GM23248 (cell line): ENCODE data around the gene ARHGAP4. TPM values are rescaled to one million over a fixed set of nuclear protein-coding genes. Genes with fewer than 3 reads are reported as not detected.

Experiments
- DNase-seq: peaks from one replicate; pipeline ENCODE4 v3.0.0-alpha.2; 2015
- H2AFZ ChIP-seq: fragments of 200-600 bp; sonication (generic); 2 replicates; pipeline ENCODE4 v1.6.1; 2016; ENCODE audit warnings: antibody characterized with exemption
- H3F3A ChIP-seq: fragments of 200-600 bp; sonication (generic); 2 replicates; pipeline ENCODE4 v1.6.1; 2016; ENCODE audit warnings: mild to moderate bottlenecking, antibody characterized with exemption, mixed run types; ENCODE audit not compliant: insufficient read depth
- H3K27ac ChIP-seq: fragments of 200-600 bp; sonication (generic); 2 replicates; pipeline ENCODE4 v1.5.1; 2016; ENCODE audit warnings: mild to moderate bottlenecking
- H3K27me3 ChIP-seq: fragments of 200-600 bp; sonication (generic); replicated peaks from 2 replicates; pipeline ENCODE4 v1.6.1; 2016; ENCODE audit warnings: mild to moderate bottlenecking; ENCODE audit not compliant: insufficient read depth
- H3K36me3 ChIP-seq: fragments of 200-600 bp; sonication (generic); 2 replicates; pipeline ENCODE4 v1.6.1; 2016; ENCODE audit warnings: low read depth, mild to moderate bottlenecking
- H3K4me1 ChIP-seq: fragments of 200-600 bp; sonication (generic); 2 replicates; pipeline ENCODE4 v1.6.1; 2016; ENCODE audit warnings: mild to moderate bottlenecking; ENCODE audit not compliant: insufficient read depth
- H3K4me2 ChIP-seq: fragments of 200-600 bp; sonication (generic); one replicate; pipeline ENCODE4 v1.6.1; 2016; ENCODE audit warnings: mild to moderate bottlenecking; ENCODE audit not compliant: unreplicated experiment
- H3K4me3 ChIP-seq: fragments of 200-600 bp; sonication (generic); 2 replicates; pipeline ENCODE4 v1.5.1; 2016; ENCODE audit warnings: mild to moderate bottlenecking
- H3K79me2 ChIP-seq: fragments of 200-600 bp; sonication (generic); 2 replicates; pipeline ENCODE4 v1.6.1; 2016; ENCODE audit warnings: mild to moderate bottlenecking; ENCODE audit not compliant: insufficient read depth
- H3K9ac ChIP-seq: fragments of 200-600 bp; sonication (generic); 2 replicates; pipeline ENCODE4 v1.6.1; 2016; ENCODE audit warnings: mild to moderate bottlenecking
- H3K9me2 ChIP-seq: fragments of 200-600 bp; sonication (generic); 2 replicates; pipeline ENCODE4 v1.6.1; 2016; ENCODE audit warnings: mixed run types, mild to moderate bottlenecking, moderate library complexity; ENCODE audit not compliant: insufficient read depth
- H3K9me3 ChIP-seq: fragments of 200-600 bp; sonication (generic); one replicate; pipeline ENCODE4 v1.6.1; 2017; ENCODE audit warnings: low read depth
- H4K20me1 ChIP-seq: fragments of 200-600 bp; sonication (generic); 2 replicates; pipeline ENCODE4 v1.6.0; 2016; ENCODE audit not compliant: insufficient read depth
- EZH2 ChIP-seq: fragments of 200-600 bp; sonication (generic); IDR thresholded peaks from 2 replicates; pipeline ENCODE4 v1.6.1; 2018; ENCODE audit warnings: antibody characterized with exemption, mild to moderate bottlenecking; ENCODE audit not compliant: insufficient read depth, poor library complexity, severe bottlenecking
- EZH2phosphoT487 ChIP-seq: fragments of 200-600 bp; sonication (generic); IDR thresholded peaks from 2 replicates; pipeline ENCODE4 v1.6.1; 2018; ENCODE audit warnings: antibody characterized with exemption, moderate library complexity, mild to moderate bottlenecking, low read depth; ENCODE audit not compliant: insufficient read depth
- WGBS, 2 experiments: methylation state at CpG; one replicate each; pipeline ENCODE4 v1.1.6; 2015 to 2017; ENCODE audit warnings: low lambda C conversion rate in 2 of 2, low coverage in 1 of 2; ENCODE audit errors: missing lambda C conversion rate in 2 of 2; 5-methylcytosine and 5-hydroxymethylcytosine counted together
- in situ Hi-C: fragments of 300-500 bp; cut with MboI; formaldehyde crosslinking; loops from 2 replicates; pipeline ENCODE4 v1.15.0; 2020
- polyA plus RNA-seq: library from polyadenylated mRNA; unstranded; fragments of >200 nt; fragmentation: Nextera tagmentation; extraction: Ambion mirVana; gene quantifications from 2 replicates; pipeline ENCODE4 v1.2.1, GENCODE V29; 2016
- total RNA-seq: library from RNA; depleted of rRNA; stranded (reverse); fragments of >200 nt; shearing (Covaris generic); gene quantifications from 2 replicates; pipeline ENCODE4 v1.2.3, GENCODE V29; 2014

Gene ARHGAP4
- total and polyA plus RNA-seq, 2 experiments from 2014 or later: 0.45 to 2.8 TPM

DNA sequence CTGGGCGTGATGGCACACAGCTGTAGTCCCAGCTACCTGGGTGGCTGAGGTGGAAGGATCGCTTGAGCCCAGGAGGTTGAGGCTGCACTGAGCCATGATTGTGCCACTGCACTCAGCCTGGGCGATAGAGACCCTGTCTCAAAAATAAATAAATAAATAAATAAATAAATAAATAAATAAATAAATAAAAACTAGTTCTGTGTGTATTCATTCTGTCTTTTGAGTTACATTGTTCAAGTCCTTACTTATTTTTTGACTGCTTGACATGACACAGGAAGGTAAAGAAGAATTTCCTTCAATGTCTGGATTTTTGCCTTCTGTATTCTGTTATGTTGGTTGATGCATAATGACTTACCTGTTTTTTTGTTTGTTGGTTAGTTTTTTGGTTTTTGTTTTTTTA is 11.0 kb upstream of the ARHGAP4 start:
- H3K4me2 ChIP-seq: no peak overlapping the region
- DNase-seq: no peak
- no peaks in the 10 kb centered on the region for H3K9me2 ChIP-seq
- WGBS, 2 experiments: 93 to 100% methylated on average over 3 of the region's 3 CpGs
- no peak overlapping the region for H2AFZ ChIP-seq
- no peaks in the 10 kb centered on the region for H3F3A ChIP-seq
- H3K79me2 ChIP-seq: peaks cover 27% of the 10 kb centered on the region
- no peak overlapping the region for H3K27ac ChIP-seq
- H3K9me3 ChIP-seq: no peaks in the 10 kb centered on the region
- no peaks in the 10 kb centered on the region for H3K36me3 ChIP-seq
- TF ChIP-seq EZH2phosphoT487 (no peak), EZH2 (no peak)
- H3K4me3 ChIP-seq: no peak overlapping the region
- H3K4me1 ChIP-seq: no peaks in the 10 kb centered on the region
- H3K27me3 ChIP-seq: no peaks in the 10 kb centered on the region
- in situ Hi-C loops: loop anchor here (10.0 kb wide), 1 partner anchor 182 kb away; no protein-coding TSS in a partner anchor
- H3K9ac ChIP-seq: no peak overlapping the region
- no peaks in the 10 kb centered on the region for H4K20me1 ChIP-seq

DNA sequence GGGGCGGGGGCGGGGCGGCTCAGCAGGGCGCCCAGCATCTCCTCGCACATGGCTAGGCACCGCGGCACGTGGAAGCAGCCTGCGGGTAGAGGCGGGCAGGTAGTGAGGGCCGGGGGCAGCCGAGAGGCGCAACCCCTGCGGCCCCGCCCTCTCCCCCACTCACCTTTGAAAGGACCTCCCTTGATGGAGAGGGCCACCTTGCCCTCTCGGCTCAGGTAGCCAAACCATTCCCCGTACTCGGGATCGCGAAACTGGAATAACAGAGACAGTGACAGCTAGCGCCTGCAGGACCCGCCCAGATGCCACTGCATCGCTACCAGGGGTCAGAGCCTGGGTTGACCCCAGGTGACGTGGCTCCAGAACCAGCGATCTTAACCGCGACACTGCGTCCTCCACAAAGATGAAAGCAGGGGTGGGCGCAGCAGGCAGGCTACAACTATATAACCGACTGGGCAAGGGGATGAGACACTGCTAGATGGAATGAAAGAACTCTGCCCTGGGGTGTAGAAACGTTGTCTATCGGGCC is 9.3 kb upstream of the ARHGAP4 start:
- WGBS, 2 experiments: 8 to 15% methylated on average over 13 to 14 of the region's 32 CpGs
- in situ Hi-C loops: loop anchor here (10.0 kb wide), 1 partner anchor 181 kb away; no protein-coding TSS in a partner anchor
- H3K27me3 ChIP-seq: no peaks in the 10 kb centered on the region
- peak overlapping the region; percentile 20 for H3K4me2 ChIP-seq
- H3K9ac ChIP-seq: no peak overlapping the region
- H3K4me3 ChIP-seq: peak overlapping the region; percentile 42
- DNase-seq: no peak
- no peaks in the 10 kb centered on the region for H3K36me3 ChIP-seq
- H3K9me2 ChIP-seq: no peaks in the 10 kb centered on the region
- TF ChIP-seq EZH2phosphoT487: no peak
- no peak overlapping the region; the same call in 1 of the 2 replicates for H2AFZ ChIP-seq
- no peaks in the 10 kb centered on the region for H3K9me3 ChIP-seq
- no peak overlapping the region for H3K27ac ChIP-seq
- no peaks in the 10 kb centered on the region for H3F3A ChIP-seq
- H3K79me2 ChIP-seq: peaks cover 41% of the 10 kb centered on the region
- H4K20me1 ChIP-seq: no peaks in the 10 kb centered on the region
- no peaks in the 10 kb centered on the region for H3K4me1 ChIP-seq

DNA sequence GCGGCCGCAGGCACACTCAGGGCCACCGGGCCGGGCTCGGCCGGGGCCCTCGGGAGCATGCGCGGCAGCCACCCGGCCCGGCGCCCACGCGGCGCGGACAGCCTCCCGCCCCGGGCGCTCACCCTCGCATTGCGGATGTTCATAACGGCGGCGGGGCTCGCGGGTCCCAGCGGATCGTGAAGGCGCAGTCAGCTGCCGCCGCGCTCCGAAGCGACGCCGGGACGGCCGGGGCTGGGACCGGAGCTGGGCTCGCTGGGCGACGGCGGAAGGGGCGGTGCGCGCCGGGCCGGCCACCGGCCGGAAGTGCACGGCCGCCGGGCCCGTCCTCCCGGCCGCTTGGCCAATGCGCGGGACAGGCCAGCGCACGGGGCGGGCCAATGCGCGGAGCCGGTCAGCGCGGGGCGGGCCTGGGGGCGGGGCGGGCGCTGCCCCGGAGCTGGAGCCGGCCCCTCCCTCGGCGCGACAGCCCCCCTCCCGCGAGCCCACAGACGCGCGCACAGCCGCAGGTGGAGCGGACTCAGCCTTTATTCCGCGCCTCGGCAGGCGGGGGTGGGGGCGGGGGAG is 8.8 kb upstream of the ARHGAP4 start, which contains the start of gene NAA10:
TSS of gene NAA10 (minus strand) at position 276 of the 564 bp plus-strand sequence. CDS start at position 143, 133 bp downstream.
- TF ChIP-seq EZH2phosphoT487 (no peak), EZH2 (no peak)
- H3K9me2 ChIP-seq: no peaks in the 10 kb centered on the region
- peak within 1 kb of the TSS; percentile 91 for H3K4me2 ChIP-seq
- H3K9ac ChIP-seq: peak within 1 kb of the TSS; percentile 85
- in situ Hi-C loops: loop anchor here (10.0 kb wide), 1 partner anchor 180 kb away; no protein-coding TSS in a partner anchor
- H3K9me3 ChIP-seq: no peaks in the 10 kb centered on the region
- no peaks in the 10 kb centered on the region for H3K27me3 ChIP-seq
- WGBS, 2 experiments: no CpG with 5 or more reads among the region's 87 CpGs
- H3K36me3 ChIP-seq: no peaks in the 10 kb centered on the region
- no peaks in the 10 kb centered on the region for H4K20me1 ChIP-seq
- H3K27ac ChIP-seq: peak within 1 kb of the TSS; percentile 45
- H3F3A ChIP-seq: no peaks in the 10 kb centered on the region
- no peaks in the 10 kb centered on the region for H3K4me1 ChIP-seq
- peak within 1 kb of the TSS; percentile 51; the same call in 1 of the 2 replicates for H2AFZ ChIP-seq
- peak; percentile 88 for DNase-seq
- H3K79me2 ChIP-seq: peaks cover 41% of the 10 kb centered on the region
- H3K4me3 ChIP-seq: peak within 1 kb of the TSS; percentile 86

DNA sequence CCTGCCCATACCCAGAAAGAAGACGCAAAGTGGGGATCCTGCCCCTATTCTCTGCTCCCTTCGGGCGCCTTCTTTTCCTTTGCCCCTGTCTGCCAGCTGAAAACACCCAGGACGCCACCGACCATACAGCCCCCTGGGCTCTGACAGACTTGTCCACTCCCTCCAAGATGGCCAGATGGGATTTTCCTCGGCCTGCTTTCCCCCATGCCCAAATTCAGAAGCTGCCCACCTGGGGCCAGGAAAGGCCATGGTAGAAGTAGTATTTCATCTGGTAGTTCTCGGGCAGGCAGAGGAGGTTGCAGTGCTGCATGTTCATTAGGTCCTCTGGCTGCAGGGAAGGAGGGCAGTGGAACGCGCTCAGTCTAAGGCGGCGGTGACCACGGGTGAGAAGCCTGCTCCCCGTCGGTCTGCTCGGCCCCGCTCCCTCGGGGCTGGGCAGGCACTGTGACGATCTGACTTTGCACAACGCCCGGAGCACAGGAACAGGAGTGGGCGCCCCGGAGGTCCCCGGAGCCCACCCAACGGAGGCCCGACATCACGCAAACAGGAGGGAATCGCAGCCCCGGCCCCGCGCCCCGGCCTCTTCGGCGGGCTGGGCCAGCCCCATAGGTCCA is 8.2 kb upstream of the ARHGAP4 start:
- 2 to 5% methylated on average over 10 to 17 of the region's 33 CpGs for WGBS, 2 experiments
- in situ Hi-C loops: loop anchor here (10.0 kb wide), 1 partner anchor 179 kb away; no protein-coding TSS in a partner anchor
- peak overlapping the region; percentile 86 for H3K4me3 ChIP-seq

More for the DNA sequence above, 8.2 kb upstream of the ARHGAP4 start:
- no peak for TF ChIP-seq EZH2
- TF ChIP-seq EZH2phosphoT487: no peak
- no peak for DNase-seq
- Histone ChIP-seq H3F3A (0 out of 2 replicates have a peak, but pooled peaks cover 2% of the 10 kb centered on the region), H3K27me3 (no peaks in the 10 kb centered on the region), H3K79me2 (peaks cover 41% of the 10 kb centered on the region), H3K27ac (peak overlapping the region; percentile 45), H3K9me3 (no peaks in the 10 kb centered on the region), H3K9me2 (no peaks in the 10 kb centered on the region), H3K9ac (peak overlapping the region; percentile 85), H4K20me1 (no peaks in the 10 kb centered on the region), H3K4me1 (no peaks in the 10 kb centered on the region), H3K36me3 (no peaks in the 10 kb centered on the region), H3K4me2 (peak overlapping the region; percentile 91), H2AFZ (peak overlapping the region; percentile 51; the same call in 1 of the 2 replicates)
